ENCODE data around the gene GDF9.

The GDF9 gene

DNA sequence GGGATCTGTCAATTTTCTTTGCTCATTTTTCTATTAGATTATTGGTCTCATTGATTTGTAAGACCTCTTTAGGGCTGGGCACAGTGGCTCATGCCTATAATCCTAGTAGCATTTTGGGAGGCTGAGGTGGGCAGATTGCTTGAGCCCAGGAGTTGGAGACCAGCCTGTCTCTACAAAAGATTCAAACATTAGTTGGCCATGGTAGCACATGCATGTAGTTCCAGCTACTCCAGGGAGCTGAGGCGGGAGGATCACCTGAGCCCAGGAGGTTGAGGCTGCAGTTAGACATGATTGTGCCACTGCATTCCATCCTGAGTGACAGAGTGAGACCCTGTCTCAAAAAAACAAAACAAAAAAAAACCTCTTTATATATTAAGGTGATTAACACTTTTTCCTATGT, 29.4 kb downstream of the GDF9 start:
- no peak for FAIRE-seq

DNA sequence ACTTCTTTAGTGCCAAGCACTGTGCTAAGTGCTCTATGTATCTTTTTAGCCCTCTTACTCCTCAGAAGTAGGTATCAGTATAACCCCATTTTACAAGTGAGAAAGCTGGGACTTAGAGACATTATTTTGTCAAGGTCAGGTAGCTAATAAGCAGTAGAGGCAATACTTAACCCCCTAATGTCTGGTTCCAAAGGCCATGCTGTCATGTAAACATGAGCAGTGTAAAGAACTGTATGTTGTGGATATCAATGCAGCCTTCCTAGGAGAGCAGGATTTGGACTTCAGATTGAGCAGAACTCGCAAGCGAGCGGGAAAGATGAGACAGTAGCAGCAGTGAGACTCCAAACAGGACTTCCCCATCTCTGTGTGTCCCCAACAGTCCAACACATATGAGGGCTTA, 32.2 kb downstream of the GDF9 start:
- no peak for FAIRE-seq

DNA sequence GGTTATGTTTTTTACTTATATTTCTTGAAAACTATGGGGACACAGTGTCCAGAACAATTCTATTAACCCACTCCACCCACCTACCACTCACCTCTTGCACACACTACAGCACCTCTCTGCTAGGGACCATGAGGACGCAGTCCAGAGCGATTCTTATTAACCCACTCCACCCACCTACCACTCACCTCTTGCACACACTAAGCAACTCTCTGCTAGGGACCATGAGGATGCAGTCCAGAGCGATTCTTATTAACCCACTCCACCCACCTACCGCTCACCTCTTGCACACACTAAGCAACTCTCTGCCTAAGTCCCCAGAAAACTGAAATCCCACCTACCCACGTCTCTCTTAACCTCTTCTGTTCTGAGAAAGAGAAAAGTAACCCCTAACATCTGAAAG, 33.7 kb downstream of the GDF9 start:
- FAIRE-seq, result no peak

DNA sequence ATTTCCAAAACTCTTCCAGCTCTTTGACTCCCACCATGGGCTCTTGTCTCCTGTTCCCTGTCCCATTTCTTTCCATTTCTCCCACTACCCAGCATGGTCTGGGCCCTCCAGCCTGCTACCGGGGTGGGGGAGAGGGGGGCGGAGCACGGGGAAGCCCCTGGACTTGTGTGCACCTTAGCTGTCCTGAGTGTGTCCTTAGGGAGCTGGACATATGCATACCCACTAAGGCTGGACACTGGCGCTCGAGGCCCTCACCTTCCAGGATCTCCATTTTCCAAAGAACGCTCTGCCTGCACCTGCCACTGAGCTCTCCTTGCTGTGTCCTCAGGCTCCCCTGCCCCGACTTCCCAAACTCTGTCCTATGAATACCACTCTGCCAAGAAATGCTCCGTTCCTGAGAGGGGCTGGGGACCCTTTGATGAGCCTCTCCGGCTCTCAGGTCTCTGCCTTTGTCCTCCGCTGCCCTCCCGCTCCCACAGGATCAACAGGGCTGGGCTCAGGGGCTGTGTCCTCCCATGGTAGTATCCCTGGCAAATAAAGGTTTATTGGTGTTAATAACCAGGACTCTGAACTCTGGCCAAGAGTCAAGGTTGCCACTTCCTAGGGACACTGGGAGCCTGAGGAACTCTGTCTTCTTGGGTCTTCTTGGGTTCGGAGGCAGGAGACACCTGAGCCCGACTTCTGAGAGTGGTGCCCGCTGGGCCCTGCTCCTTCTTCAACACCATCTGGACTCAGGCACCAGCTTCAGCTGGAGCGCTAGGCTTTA, 35.0 kb downstream of the GDF9 start:
- no peak for FAIRE-seq

DNA sequence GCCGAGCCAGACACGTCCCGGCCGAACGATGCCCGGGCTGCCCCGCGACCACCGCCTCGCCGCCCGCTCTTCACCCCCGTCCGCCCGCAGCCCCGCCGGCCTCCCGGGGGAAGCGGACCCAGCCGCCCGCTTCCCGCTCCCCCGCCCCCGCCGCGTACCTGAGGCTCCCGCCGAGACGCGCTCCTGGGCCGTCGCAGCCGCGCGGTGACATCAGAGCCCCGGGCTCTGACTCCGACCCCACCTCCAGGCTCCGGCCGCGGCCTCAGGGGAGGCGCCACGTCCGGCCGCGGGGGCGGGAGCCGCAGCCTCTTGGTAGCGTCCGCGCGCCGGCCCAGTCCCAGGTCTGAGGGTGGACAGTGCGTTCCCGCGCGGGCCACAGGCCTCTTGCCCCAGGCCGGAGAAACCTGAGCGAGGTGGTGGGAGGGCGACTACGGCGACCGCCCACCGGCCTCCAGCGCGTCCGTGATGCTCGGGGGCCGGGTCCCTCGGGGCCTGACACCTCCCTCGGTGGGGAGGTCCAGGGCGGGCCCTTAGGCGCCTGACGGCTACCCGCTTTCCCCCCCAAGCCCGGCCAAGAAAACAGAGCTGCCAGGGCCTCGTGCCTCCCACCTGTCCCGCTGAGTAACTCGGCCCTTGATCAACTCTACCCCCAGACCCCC, 35.7 kb downstream of the GDF9 start, which contains the start of gene SHROOM1:
Gene SHROOM1, minus strand, starts transcription at position 212 of the 659 bp plus-strand sequence. CDS start 4,507 bp downstream, outside the sequence.
- FAIRE-seq, result no peak

- FAIRE-seq, result no peak
Observed at GRCh38 chr5:132829742-132830435, 36.4 kb downstream of the GDF9 start.

- FAIRE-seq, result no peak
Observed at GRCh38 chr5:132828846-132829494, 37.3 kb downstream of the GDF9 start.

GRCh38 chr5:132827943-132828673, 38.2 kb downstream of the GDF9 start:
- no peak for FAIRE-seq

GRCh38 chr5:132826424-132827082, 39.7 kb downstream of the GDF9 start:
- no peak for FAIRE-seq

GRCh38 chr5:132825834-132826391, 40.4 kb downstream of the GDF9 start:
- no peak for FAIRE-seq

DNA sequence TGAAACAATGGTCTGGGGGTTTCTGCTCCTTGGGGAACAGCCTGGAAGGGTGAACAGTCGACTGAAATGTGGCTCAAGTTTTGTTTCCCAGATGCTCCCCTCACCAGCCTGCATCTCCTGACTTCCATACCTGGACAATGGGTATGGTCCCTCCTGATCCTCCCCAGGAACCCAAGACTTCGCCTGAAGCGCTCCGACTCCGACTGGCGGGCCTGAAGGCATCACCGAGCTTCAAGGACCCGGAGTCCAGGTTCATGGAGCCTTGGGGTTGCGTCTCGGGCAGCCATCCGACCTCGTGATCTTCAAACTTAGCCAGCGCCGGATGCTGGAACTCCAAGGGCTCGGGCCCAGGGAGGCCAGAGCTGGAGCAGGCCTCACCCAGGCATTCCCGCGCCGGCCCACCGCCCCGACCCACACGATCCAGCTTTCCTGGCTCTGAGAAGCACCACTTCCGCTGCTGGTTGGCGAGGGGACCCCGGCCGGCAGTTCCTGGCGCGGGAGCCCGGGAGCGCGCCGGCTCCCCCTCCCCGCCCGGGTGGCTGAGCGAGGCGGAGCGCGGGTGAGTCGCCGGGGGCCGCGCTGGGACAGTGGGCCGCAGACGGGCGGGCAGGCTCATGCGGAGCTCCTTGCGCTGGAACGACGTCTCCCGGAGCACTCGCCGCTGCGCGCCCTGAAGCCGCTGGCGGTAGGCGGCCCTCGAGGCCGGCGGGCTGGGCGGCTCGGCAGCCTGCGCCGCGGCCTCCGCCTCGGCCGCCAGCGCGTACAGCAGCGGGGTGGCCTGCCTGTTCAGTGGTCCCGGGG, 41.0 kb downstream of the GDF9 start:
- FAIRE-seq, result no peak

DNA sequence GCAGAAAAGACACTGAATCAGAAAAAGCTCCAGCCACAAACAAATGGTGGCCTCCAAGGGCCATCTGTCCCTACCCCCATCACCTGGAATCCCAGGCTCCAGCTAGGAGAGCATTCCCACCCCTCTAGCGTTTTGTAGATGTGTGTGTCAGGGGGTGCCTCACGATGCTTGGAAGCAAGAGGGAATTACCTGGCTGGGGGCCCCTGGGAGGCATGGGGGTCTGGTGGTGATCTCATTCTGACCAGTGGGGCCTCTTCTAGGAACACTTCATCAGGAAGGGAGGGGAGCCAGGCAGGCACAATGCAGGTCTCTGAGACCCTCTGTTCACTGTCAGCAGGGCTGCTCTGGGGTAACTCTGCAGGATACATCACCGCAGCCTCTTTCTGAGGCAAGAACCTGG, 41.8 kb downstream of the GDF9 start:
- no peak for FAIRE-seq

- FAIRE-seq, result no peak
Observed at GRCh38 chr5:132823481-132824050, 42.7 kb downstream of the GDF9 start.

- no peak for FAIRE-seq
Observed at GRCh38 chr5:132822650-132823480, 43.4 kb downstream of the GDF9 start.

DNA sequence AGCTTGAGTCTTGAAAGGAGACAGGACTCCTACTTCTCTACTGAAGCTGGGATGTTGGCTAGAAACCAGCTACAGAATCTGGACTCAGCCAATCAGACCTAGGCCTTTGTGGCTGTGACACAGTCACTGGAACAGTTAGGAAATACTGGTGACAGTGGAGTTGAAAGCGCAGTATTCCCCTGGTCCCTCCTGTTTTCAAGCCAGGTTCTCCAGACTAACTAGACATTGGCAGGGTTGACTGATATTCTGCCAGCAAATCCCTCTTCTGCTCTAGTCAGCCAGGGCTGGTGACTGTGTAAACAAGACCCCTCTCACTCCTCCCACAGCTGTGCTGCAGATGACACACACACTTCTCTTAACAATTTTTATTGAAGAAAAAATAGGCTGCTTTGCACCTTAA, 44.5 kb downstream of the GDF9 start:
- FAIRE-seq, result no peak

- no peak for FAIRE-seq
Observed at GRCh38 chr5:132821350-132821749, 44.9 kb downstream of the GDF9 start.

- no peak for FAIRE-seq
Observed at GRCh38 chr5:132820162-132820754, 46.0 kb downstream of the GDF9 start.

DNA sequence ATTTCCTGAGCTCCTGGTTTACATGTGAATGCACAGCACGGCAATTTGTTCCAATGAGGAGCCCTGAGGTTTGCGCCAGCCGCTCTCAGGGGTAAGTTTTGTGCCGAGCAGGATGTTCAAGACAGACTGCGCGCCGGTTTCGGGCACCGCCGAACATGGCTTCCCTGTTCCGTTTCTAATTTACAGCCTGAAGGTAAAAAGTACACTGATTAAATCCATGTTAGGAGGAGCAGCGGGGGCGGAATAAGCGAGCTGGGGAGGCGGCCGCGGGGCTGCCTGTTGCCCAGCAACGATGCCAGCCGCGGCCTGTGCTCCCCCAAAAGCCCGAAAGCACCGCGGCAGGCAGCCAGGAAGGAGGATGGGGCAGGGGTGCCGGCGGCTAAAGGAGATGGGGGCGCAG, 46.8 kb downstream of the GDF9 start:
- FAIRE-seq, result no peak

- FAIRE-seq, result no peak
Observed at GRCh38 chr5:132817011-132817410, 49.3 kb downstream of the GDF9 start.

All from colon (tissue), 2 donors.